C4-2B (cell line): ENCODE measurements around the gene RAB3IL1.

ENCODE experiments used
- H3K27ac ChIP-seq: fragments of 450-650 bp; 2 replicates; pipeline ENCODE4 v1.5.1; 2017
- ZFX ChIP-seq: fragments of 450-650 bp; IDR thresholded peaks from 2 replicates; pipeline ENCODE4 v1.6.1; 2017
- TF ChIP-seq, protein P1 (sequence below): fragments of 450-650 bp; conservative IDR thresholded peaks from 2 replicates; pipeline ENCODE4 v1.5.1; 2017; ENCODE audit warnings: mild to moderate bottlenecking

Gene RAB3IL1

DNA sequence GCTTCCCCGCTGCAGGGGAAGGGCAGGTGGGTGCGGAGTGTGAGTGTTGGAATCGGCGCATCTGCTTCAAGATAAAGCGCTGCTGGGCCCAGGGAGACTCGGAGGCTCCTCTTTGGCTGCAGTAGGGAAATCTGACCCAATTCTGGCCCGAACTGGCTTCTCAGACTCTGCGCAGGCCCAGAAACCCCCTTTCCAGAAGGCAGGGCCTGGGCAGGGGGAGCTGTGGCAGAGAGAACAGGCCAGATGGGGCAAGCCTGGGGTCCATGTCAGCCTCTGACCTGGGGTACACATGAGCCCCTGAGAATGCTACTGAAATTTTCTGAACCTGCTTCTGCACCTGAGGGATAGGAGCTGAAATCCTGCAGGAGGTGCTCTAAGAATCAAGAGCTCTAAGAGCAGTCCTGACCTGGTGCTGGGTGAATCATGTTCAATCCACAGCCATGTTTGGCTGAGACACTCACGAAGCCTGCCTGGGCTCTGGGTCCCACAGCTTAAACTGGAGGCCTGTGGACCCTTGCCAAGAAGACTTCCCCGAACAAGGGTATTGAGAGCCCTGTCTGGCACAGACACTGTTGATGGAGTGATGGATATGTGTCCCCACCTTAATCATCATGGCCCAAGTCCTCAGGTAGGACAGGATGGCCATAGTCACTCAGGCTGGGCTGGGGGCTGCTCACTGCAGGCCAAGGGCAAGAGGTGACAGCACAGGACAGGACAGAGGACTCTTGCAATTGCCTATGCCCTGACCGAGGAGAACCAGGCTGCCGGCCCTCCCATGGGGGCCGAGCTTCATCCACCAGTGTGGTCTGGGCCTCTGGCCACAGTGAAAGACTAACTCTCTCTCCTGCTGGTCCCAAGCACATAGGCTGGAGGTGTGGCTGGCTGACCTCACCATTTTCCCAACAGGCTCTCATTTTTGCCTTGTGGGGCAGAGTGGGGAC, 6.9 kb downstream of the RAB3IL1 start:
- no peak overlapping the region for H3K27ac ChIP-seq
- TF ChIP-seq, protein P1, sequence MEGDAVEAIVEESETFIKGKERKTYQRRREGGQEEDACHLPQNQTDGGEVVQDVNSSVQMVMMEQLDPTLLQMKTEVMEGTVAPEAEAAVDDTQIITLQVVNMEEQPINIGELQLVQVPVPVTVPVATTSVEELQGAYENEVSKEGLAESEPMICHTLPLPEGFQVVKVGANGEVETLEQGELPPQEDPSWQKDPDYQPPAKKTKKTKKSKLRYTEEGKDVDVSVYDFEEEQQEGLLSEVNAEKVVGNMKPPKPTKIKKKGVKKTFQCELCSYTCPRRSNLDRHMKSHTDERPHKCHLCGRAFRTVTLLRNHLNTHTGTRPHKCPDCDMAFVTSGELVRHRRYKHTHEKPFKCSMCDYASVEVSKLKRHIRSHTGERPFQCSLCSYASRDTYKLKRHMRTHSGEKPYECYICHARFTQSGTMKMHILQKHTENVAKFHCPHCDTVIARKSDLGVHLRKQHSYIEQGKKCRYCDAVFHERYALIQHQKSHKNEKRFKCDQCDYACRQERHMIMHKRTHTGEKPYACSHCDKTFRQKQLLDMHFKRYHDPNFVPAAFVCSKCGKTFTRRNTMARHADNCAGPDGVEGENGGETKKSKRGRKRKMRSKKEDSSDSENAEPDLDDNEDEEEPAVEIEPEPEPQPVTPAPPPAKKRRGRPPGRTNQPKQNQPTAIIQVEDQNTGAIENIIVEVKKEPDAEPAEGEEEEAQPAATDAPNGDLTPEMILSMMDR: no peak
- TF ChIP-seq ZFX: no peak

GRCh38 chr11:61908730-61909316, 8.5 kb downstream of the RAB3IL1 start:
- H3K27ac ChIP-seq: no peak overlapping the region
- no peak for TF ChIP-seq ZFX
- TF ChIP-seq, protein P1: no peak

GRCh38 chr11:61907871-61908729, 9.3 kb downstream of the RAB3IL1 start:
- H3K27ac ChIP-seq: no peak overlapping the region
- TF ChIP-seq, protein P1: no peak

GRCh38 chr11:61907282-61907681, 10.1 kb downstream of the RAB3IL1 start:
- H3K27ac ChIP-seq: no peak overlapping the region

GRCh38 chr11:61906522-61906909, 10.8 kb downstream of the RAB3IL1 start:
- H3K27ac ChIP-seq: no peak overlapping the region
- no peak for TF ChIP-seq ZFX
- TF ChIP-seq, protein P1: no peak

More at GRCh38 chr11:61907282-61907681, 10.1 kb downstream of the RAB3IL1 start:
- no peak for TF ChIP-seq ZFX
- TF ChIP-seq, protein P1: no peak

- no peak overlapping the region for H3K27ac ChIP-seq
- TF ChIP-seq ZFX: no peak
- TF ChIP-seq, protein P1: no peak
Measured at GRCh38 chr11:61905801-61906521, 11.4 kb downstream of the RAB3IL1 start.
